Stimulated activated CD8-positive, alpha-beta memory T cell treated with anti-CD3 and anti-CD28 coated beads, Interleukin-2, amount 100 ng/mL, for 48 hours (primary cell): ENCODE measurements around the gene TRIM62.
A peak's percentile ranks its signal among the peaks of the same experiment; 100 is the strongest.

ENCODE experiments used
- DNase-seq, 2 donors: peaks; one replicate each; pipeline ENCODE4 v3.0.0-alpha.2; 2020; ENCODE audit warnings: low read depth in 2 of 2

The TRIM62 gene

GRCh38 chr1:33180911-33181890 is 642 bp downstream of the TRIM62 start:
- peak; percentile 9 for DNase-seq

- peak; percentile 79 to 81 for DNase-seq
These were observed 1.5 kb downstream of the TRIM62 start for GRCh38 chr1:33180226-33180910.

GRCh38 chr1:33178836-33179439 is 2.9 kb downstream of the TRIM62 start:
- no peak for DNase-seq

GRCh38 chr1:33177996-33178540 is 3.8 kb downstream of the TRIM62 start:
- DNase-seq: no peak

GRCh38 chr1:33176887-33177286 is 5.0 kb downstream of the TRIM62 start:
- DNase-seq: no peak

- DNase-seq: no peak
These were observed 5.4 kb downstream of the TRIM62 start for GRCh38 chr1:33176362-33176850.

GRCh38 chr1:33175865-33176264 is 6.0 kb downstream of the TRIM62 start:
- DNase-seq: no peak

GRCh38 chr1:33173091-33173490 is 8.8 kb downstream of the TRIM62 start:
- DNase-seq: no peak

GRCh38 chr1:33171977-33172813 is 9.6 kb downstream of the TRIM62 start:
- no peak for DNase-seq

- DNase-seq: no peak
These were observed 11.2 kb downstream of the TRIM62 start for GRCh38 chr1:33170351-33171274.

GRCh38 chr1:33169290-33170055 is 12.4 kb downstream of the TRIM62 start:
- DNase-seq: no peak

- DNase-seq: no peak
These were observed 13.1 kb downstream of the TRIM62 start for GRCh38 chr1:33168556-33169289.

- DNase-seq: no peak
These were observed 14.0 kb downstream of the TRIM62 start for GRCh38 chr1:33167650-33168447.

GRCh38 chr1:33165809-33166208 is 16.0 kb downstream of the TRIM62 start:
- no peak for DNase-seq

- DNase-seq: no peak
These were observed 16.6 kb downstream of the TRIM62 start for GRCh38 chr1:33165209-33165608.

GRCh38 chr1:33163621-33164519 is 18.0 kb downstream of the TRIM62 start:
- no peak for DNase-seq

GRCh38 chr1:33162141-33162540 is 19.7 kb downstream of the TRIM62 start:
- DNase-seq: no peak
